Activated naive CD4-positive, alpha-beta T cell treated with anti-CD3 and anti-CD28 coated beads, Interleukin-2, amount 50 U/mL, for 24 hours (primary cell): ENCODE results near the gene SCN4A.
"Not testable (repeated sequence)": the region's sequence is repeated elsewhere in the genome, so short reads cannot be mapped to it uniquely, and the experiment has no call there.

Experiments used
- H3K27ac Mint-ChIP-seq: one replicate; pipeline ENCODE4 v1.8.0; 2021; ENCODE audit warnings: mild to moderate bottlenecking, mixed read lengths
- H3K27me3 Mint-ChIP-seq: one replicate; pipeline ENCODE4 v1.8.0; 2021; ENCODE audit warnings: mixed read lengths
- H3K36me3 Mint-ChIP-seq: one replicate; pipeline ENCODE4 v1.8.0; 2021; ENCODE audit warnings: mixed read lengths
- H3K4me1 Mint-ChIP-seq: one replicate; pipeline ENCODE4 v1.8.0; 2021; ENCODE audit warnings: mixed read lengths
- H3K4me3 Mint-ChIP-seq: one replicate; pipeline ENCODE4 v1.8.0; 2021; ENCODE audit warnings: mild to moderate bottlenecking, mixed read lengths
- H3K9me3 Mint-ChIP-seq: one replicate; pipeline ENCODE4 v1.8.0; 2021; ENCODE audit warnings: mixed read lengths

SCN4A gene

DNA sequence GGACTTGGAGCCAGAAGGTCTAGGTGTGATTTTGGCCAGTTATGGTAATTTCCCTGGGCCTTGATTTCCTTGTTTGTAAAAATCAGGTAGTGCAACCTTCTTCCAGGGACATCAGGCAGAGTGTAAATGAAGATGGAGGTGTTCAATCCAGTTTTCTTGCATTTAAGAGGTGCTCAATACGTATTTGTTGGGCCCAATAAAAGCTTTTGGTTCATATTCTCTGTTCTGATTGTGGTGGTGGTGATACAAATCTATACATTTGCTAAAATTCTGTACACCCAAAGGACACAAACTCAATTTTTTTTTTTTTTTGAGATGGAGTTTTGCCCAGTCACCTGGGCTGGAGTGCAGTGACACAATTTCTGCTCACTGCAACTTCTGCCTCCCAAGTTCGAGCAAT is 46.6 kb downstream of the SCN4A start:
- H3K27me3 Mint-ChIP-seq: no peaks in the 10 kb centered on the region

DNA sequence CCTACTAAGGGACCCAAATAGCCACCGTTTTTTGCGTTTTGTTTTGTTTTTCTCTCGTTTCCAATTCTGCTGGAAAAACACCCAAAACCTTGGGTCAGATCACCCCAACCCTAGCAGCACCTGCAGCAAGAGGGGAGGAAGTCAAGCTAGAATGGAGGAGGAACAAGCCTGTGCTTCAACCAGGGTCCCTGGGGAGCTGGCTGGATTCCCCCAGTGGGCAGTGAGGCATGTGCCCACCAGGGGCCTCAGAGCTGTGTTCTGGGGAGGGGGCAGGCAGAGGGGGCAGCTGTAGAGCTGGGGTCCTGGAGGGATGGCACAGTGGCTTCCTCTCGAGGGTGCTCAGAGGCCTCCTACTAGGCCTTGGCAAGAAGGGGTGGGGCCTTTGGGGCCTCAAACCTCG is 47.1 kb downstream of the SCN4A start:
- no peaks in the 10 kb centered on the region for H3K27me3 Mint-ChIP-seq
- H3K36me3 Mint-ChIP-seq: peaks cover 1% of the 10 kb centered on the region
- no peaks in the 10 kb centered on the region for H3K9me3 Mint-ChIP-seq
- H3K27ac Mint-ChIP-seq: no peak overlapping the region
- peaks cover 1% of the 10 kb centered on the region for H3K4me1 Mint-ChIP-seq
- H3K4me3 Mint-ChIP-seq: no peak overlapping the region

More for the DNA sequence above, 46.6 kb downstream of the SCN4A start:
- Mint-ChIP-seq H3K4me1 (peaks cover 7% of the 10 kb centered on the region), H3K36me3 (peaks cover 1% of the 10 kb centered on the region), H3K9me3 (no peaks in the 10 kb centered on the region), H3K4me3 (no peak overlapping the region), H3K27ac (no peak overlapping the region)

DNA sequence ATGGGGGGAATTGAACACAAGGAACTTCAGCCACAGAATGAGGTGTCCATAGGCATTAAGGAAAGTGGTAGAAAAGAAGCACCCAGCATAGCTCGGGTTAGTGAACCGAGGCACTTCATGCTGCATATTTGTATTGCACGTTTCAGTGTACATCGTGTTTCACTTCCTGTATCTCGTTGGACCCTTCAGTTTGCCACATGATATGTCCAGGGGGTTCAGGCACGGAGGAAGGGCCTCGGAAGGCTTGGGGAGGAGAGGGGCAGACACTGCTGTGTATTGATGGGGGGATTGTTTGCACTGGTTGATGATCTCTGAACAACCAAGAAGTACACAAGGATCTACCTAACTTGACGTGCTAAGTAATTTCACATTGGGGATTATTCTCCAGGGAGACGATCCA is 50.3 kb downstream of the SCN4A start:
- not testable (repeated sequence) for H3K4me1 Mint-ChIP-seq, H3K36me3 Mint-ChIP-seq, H3K4me3 Mint-ChIP-seq, H3K27ac Mint-ChIP-seq, H3K9me3 Mint-ChIP-seq, H3K27me3 Mint-ChIP-seq

DNA sequence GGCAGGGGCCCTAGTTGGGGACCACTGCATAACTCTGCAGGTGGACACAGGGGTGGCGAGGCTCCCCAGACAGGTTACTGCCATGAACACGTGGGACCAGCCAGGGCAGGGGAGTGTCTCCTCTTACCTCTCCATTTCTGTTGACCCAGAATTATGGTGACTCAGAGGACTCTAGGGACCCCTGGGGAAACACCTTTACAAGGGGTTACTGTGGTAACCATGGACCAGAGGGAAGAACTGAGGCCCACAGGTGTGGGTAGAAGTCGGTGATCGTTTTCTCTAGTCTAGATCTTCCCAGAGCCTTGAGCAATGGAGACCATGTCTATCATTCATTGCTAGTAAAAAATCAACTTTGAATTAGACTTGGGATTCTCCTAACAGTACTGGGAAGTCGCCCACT is 51.9 kb downstream of the SCN4A start:
- H3K27ac Mint-ChIP-seq, H3K9me3 Mint-ChIP-seq, H3K36me3 Mint-ChIP-seq, H3K27me3 Mint-ChIP-seq, H3K4me1 Mint-ChIP-seq, H3K4me3 Mint-ChIP-seq: not testable (repeated sequence)

DNA sequence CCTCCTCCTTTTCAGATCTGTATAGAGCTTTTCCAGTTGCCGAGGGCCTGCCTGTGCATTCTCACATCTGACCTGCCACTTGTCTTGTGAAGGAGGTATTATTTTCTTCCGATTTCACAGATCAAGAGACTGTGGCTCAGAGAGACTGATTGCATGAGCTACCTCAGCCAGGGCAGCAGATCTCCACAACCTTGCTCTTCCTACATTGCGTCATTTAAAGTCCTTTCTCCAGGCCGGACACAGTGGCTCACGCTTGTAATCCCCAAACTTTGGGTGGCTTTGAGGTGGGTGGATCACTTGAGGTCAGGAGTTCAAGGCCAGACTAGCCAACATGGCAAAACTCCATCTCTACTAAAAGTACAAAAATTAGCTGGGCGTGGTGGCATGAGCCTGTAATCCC is 52.7 kb downstream of the SCN4A start:
- H3K9me3 Mint-ChIP-seq, H3K4me3 Mint-ChIP-seq, H3K27me3 Mint-ChIP-seq, H3K4me1 Mint-ChIP-seq, H3K27ac Mint-ChIP-seq, H3K36me3 Mint-ChIP-seq: not testable (repeated sequence)

DNA sequence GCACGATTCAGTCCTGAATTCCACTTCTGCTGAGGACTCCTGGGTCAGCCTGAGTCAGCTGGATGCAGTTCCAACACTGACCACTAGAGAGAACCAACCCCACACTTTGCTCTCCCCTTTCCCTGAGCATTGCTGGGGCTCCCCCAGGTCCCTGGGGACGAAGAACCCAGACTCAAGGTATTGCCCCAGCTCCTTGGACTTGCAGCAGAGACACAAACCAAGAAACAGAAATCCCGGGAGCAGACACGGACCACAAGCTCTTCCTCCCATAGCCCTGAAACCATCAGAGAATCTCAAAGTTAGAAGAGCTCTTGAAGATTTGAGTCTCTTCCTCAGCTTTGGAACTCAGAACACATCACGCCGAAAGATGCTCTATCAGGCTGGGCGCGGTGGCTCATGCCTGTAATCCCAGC is 53.4 kb downstream of the SCN4A start:
- no peaks in the 10 kb centered on the region for H3K36me3 Mint-ChIP-seq
- peaks cover 5% of the 10 kb centered on the region for H3K4me1 Mint-ChIP-seq
- no peak overlapping the region for H3K4me3 Mint-ChIP-seq
- H3K9me3 Mint-ChIP-seq: no peaks in the 10 kb centered on the region
- H3K27me3 Mint-ChIP-seq: no peaks in the 10 kb centered on the region
- H3K27ac Mint-ChIP-seq: peak overlapping the region; percentile 73

DNA sequence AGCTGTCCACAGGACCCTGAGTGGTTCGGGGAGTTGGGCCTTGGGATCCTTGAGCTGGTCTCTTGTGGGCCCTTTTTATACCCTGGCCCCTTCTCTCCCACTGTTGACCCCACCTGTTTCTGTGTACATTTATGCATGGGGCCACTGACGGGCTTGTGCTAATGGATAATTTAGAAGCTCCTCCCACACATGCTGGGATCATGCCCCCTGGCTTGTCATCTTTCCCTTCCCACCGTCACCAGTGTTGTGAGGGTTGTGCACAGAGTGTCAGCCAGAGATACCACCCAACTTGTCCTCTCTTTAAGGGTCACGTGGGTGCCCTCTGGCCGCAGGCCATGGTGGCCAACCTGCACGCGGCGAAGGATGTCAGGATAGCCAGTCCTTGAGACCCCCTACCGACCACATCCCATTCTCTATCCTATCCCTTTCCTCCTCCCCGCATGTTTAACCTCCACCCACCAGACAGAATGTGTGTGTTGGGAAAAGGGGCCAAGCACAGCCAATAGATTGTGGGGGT is 53.9 kb downstream of the SCN4A start, which contains the start of gene GH1:
Gene GH1, minus strand, starts transcription at position 51 of the 517 bp plus-strand sequence. CDS start 63 bp downstream, outside the sequence.
- not testable (repeated sequence) for H3K4me3 Mint-ChIP-seq, H3K36me3 Mint-ChIP-seq, H3K4me1 Mint-ChIP-seq, H3K27me3 Mint-ChIP-seq, H3K9me3 Mint-ChIP-seq
- H3K27ac Mint-ChIP-seq: peak within 1 kb of the TSS; percentile 73

DNA sequence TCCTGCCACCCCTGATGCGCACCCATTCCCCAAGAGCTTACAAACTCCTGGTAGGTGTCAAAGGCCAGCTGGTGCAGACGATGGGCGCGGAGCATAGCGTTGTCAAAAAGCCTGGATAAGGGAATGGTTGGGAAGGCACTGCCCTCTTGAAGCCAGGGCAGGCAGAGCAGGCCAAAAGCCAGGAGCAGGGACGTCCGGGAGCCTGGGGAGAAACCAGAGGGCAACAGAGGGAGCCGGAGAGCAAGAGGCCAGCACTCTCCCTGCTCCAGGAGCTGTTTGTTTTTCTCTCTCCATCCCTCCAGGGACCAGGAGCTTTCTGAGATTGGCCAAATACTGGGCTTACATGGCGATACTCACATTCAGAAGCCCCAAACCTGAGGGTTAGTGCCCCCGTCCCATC is 54.4 kb downstream of the SCN4A start:
- Mint-ChIP-seq H3K27ac (no peak overlapping the region), H3K36me3 (no peaks in the 10 kb centered on the region), H3K4me1 (peaks cover 5% of the 10 kb centered on the region), H3K9me3 (no peaks in the 10 kb centered on the region), H3K4me3 (no peak overlapping the region), H3K27me3 (no peaks in the 10 kb centered on the region)

DNA sequence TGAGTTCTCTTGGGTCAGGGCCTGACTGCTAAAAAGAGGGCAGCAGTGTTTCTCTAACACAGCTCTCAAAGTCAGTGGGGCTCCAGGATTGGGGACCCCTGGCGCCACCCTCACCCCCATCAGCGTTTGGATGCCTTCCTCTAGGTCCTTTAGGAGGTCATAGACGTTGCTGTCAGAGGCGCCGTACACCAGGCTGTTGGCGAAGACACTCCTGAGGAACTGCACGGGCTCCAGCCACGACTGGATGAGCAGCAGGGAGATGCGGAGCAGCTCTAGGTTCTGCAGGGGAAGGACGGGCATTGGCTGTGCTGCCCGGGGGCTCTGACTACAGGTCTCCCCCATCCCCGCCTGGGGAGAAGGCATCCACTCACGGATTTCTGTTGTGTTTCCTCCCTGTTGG is 55.1 kb downstream of the SCN4A start:
- H3K9me3 Mint-ChIP-seq: no peaks in the 10 kb centered on the region
- no peaks in the 10 kb centered on the region for H3K27me3 Mint-ChIP-seq
- H3K4me1 Mint-ChIP-seq: peaks cover 5% of the 10 kb centered on the region
- no peak overlapping the region for H3K4me3 Mint-ChIP-seq
- no peak overlapping the region for H3K27ac Mint-ChIP-seq
- no peaks in the 10 kb centered on the region for H3K36me3 Mint-ChIP-seq

DNA sequence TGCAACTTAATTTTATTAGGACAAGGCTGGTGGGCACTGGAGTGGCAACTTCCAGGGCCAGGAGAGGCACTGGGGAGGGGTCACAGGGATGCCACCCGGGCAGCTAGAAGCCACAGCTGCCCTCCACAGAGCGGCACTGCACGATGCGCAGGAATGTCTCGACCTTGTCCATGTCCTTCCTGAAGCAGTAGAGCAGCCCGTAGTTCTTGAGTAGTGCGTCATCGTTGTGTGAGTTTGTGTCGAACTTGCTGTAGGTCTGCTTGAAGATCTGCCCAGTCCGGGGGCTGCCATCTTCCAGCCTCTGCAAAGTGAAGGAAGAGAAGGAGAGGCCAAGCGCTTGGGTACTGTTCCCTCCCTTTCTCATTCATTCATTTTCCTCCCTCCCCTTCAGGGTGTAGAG is 55.5 kb downstream of the SCN4A start:
- H3K4me3 Mint-ChIP-seq, H3K27me3 Mint-ChIP-seq, H3K9me3 Mint-ChIP-seq, H3K36me3 Mint-ChIP-seq, H3K27ac Mint-ChIP-seq, H3K4me1 Mint-ChIP-seq: not testable (repeated sequence)

DNA sequence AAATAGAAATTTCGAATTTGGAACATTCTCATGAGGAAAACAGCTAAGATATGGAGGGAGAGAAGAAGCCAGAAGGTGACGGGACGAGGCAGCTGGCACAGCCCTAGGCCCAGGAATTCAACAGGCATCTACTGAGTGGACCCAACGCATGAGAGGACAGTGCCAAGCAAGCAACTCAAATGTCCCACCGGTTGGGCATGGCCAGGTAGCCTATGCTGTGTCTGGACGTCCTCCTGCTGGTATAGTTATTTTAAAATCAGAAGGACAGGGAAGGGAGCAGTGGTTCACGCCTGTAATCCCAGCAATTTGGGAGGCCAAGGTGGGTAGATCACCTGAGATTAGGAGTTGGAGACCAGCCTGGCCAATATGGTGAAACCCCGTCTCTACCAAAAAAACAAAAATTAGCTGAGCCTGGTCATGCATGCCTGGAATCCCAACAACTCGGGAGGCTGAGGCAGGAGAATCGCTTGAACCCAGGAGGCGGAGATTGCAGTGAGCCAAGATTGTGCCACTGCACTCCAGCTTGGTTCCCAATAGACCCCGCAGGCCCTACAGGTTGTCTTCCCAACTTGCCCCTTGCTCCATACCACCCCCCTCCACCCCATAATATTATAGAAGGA is 56.0 kb downstream of the SCN4A start:
- peaks cover 5% of the 10 kb centered on the region for H3K4me1 Mint-ChIP-seq
- no peaks in the 10 kb centered on the region for H3K36me3 Mint-ChIP-seq
- no peaks in the 10 kb centered on the region for H3K9me3 Mint-ChIP-seq
- H3K27ac Mint-ChIP-seq: no peak overlapping the region
- H3K4me3 Mint-ChIP-seq: no peak overlapping the region
- H3K27me3 Mint-ChIP-seq: no peaks in the 10 kb centered on the region

DNA sequence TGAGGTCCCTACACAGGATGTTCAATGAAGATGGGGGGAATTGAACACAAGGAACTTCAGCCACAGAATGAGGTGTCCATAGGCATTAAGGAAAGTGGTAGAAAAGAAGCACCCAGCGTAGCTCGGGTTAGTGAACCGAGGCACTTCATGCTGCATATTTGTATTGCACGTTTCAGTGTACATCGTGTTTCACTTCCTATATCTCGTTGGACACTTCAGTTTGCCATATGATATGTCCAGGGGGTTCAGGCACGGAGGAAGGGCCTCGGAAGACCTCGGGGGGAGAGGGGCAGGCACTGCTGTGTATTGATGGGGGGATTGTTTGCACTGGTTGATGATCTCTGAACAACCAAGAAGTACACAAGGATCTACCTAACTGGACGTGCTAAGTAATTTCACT is 57.0 kb downstream of the SCN4A start:
- H3K27ac Mint-ChIP-seq, H3K4me1 Mint-ChIP-seq, H3K27me3 Mint-ChIP-seq, H3K4me3 Mint-ChIP-seq, H3K36me3 Mint-ChIP-seq, H3K9me3 Mint-ChIP-seq: not testable (repeated sequence)

DNA sequence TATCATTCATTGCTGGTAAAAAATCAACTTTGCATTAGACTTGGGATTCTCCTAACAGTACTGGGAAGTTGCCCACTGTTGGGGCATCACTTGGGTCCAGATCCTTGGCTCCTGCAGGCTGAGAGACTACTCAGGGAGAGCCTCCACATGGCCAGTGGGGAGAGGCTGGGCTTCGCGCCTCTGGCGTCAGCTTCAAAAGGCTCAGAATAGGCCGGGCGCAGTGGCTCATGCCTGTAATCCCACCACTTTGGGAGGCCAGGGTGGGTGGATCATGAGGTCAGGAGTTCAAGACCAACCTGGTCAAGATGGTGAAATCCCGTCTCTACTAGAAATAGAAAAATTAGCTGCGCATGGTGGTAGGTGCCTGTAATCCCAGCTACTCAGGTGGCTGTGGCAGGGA is 58.2 kb downstream of the SCN4A start:
- H3K27ac Mint-ChIP-seq: no peak overlapping the region
- no peaks in the 10 kb centered on the region for H3K27me3 Mint-ChIP-seq
- H3K9me3 Mint-ChIP-seq: no peaks in the 10 kb centered on the region
- H3K4me1 Mint-ChIP-seq: peaks cover 9% of the 10 kb centered on the region
- no peak overlapping the region for H3K4me3 Mint-ChIP-seq
- H3K36me3 Mint-ChIP-seq: no peaks in the 10 kb centered on the region

DNA sequence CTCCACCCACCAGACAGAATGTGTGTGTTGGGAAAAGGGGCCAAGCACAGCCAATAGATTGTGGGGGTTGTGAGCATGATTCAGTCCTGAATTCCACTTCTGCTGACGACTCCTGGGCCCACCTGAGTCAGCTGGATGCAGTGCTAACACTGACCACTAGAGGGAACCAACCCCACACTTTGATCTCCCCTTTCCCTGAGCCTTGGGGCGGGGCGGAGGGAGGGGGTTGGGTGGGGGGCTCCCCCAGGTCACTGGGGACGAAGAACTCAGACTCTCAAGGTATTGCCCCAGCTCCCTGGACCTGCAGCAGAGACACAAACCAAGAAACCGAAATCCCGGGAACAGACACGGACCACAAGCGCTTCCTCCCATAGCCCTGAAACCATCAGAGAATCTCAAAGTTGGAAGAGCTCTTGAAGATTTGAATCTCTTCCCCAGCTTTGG is 61.0 kb downstream of the SCN4A start:
- no peaks in the 10 kb centered on the region for H3K27me3 Mint-ChIP-seq
- H3K27ac Mint-ChIP-seq: no peak overlapping the region
- peaks cover 3% of the 10 kb centered on the region for H3K4me1 Mint-ChIP-seq
- H3K9me3 Mint-ChIP-seq: no peaks in the 10 kb centered on the region
- H3K4me3 Mint-ChIP-seq: no peak overlapping the region
- H3K36me3 Mint-ChIP-seq: no peaks in the 10 kb centered on the region

DNA sequence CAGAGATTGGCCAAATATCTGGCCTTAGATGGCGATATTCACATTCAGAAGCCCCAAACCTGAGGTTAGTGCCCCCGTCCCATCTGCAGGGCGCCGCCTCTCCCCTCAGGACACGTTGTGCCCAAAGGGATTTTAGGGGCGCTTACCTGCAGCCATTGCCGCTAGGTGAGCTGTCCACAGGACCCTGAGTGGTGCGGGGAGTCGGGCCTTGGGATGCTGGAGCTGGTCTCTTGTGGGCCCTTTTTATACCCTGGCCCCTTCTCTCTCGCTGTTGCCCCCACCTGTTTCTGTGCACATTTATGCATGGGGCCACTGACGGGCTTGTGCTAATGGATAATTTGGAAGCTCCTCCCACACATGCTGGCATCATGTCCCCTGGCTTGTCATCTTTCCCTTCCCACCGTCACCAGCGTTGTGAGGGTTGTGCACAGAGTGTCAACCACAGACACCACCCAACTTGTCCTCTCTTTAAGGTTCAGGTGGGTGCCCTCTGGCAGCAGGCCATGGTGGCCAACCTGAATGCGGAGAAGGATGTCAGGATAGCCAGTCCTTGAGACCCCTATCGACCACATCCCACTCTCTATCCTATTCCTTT is 61.6 kb downstream of the SCN4A start, which contains the start of gene CSHL1:
Gene CSHL1, minus strand, starts transcription at position 218 of the 595 bp plus-strand sequence. Its CDS starts 62 bp downstream, at position 156.
- Mint-ChIP-seq H3K27me3 (no peaks in the 10 kb centered on the region), H3K9me3 (no peaks in the 10 kb centered on the region), H3K4me3 (no peak within 1 kb of the TSS), H3K27ac (peak within 1 kb of the TSS; percentile 59), H3K36me3 (no peaks in the 10 kb centered on the region), H3K4me1 (peaks cover 3% of the 10 kb centered on the region)

DNA sequence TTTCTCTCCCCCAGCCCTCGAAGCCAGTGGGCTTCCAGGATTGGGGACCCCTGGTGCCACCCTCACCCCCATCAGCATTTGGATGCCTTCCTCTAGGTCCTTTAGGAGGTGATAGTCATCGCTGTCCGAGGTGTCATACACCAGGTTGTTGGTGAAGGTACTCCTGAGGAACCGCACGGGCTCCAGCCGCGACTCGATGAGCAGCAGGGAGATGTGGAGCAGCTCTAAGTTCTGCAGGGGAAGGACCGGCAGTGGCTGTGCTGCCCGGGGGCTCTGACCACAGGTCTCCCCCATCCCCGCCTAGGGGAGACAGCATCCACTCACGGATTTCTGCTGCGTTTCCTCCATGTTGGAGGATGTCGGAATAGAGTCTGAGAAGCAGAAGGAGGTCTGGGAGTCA is 62.6 kb downstream of the SCN4A start:
- Mint-ChIP-seq H3K4me3 (no peak overlapping the region), H3K27me3 (no peaks in the 10 kb centered on the region), H3K4me1 (peaks cover 3% of the 10 kb centered on the region), H3K27ac (no peak overlapping the region), H3K36me3 (no peaks in the 10 kb centered on the region), H3K9me3 (no peaks in the 10 kb centered on the region)

DNA sequence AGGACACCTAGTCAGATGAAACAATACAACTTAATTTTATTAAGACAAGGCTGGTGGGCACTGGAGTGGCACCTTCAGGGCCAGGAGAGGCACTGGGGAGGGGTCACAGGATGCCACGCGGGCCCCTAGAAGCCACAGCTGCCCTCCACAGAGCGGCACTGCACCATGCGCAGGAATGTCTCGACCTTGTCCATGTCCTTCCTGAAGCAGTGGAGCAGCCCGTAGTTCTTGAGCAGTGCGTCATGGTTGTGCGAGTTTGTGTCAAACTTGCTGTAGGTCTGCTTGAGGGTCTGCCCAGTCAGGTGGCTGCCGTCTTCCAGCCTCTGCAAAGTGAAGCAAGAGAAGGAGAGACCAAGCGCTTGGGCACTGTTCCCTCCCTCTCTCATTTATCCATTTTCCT is 63.1 kb downstream of the SCN4A start:
- not testable (repeated sequence) for H3K9me3 Mint-ChIP-seq, H3K27me3 Mint-ChIP-seq, H3K4me3 Mint-ChIP-seq, H3K27ac Mint-ChIP-seq, H3K36me3 Mint-ChIP-seq, H3K4me1 Mint-ChIP-seq
